ENCODE data around the gene SIM1. TPM values are rescaled to one million over a fixed set of nuclear protein-coding genes. Genes with fewer than 3 reads are reported as not detected.
"Not testable (repeated sequence)": the region's sequence is repeated elsewhere in the genome, so short reads cannot be mapped to it uniquely, and the experiment has no call there.

The SIM1 gene
- total and polyA plus RNA-seq, 4 donors: 0.36 to 1.2 (median 0.54) TPM

- peaks cover 3% of the 10 kb centered on the region for H3K27me3 ChIP-seq (ENCODE audit: control insufficient read depth, insufficient read depth, low read length)
- H3K4me3 ChIP-seq (ENCODE audit: low read depth, low read length): no peak overlapping the region
- DNase-seq (ENCODE audit: low read depth in 4 of 6, low spot score in 6 of 6): no peak
- H3K4me1 ChIP-seq (ENCODE audit: control insufficient read depth, insufficient read depth, low read length): no peaks in the 10 kb centered on the region
- WGBS (ENCODE audit: insufficient coverage): no CpG with 5 or more reads among the region's 4 CpGs
- H3K27ac ChIP-seq (ENCODE audit: low read depth, low read length): no peak overlapping the region
- H3K9me3 ChIP-seq (ENCODE audit: control insufficient read depth, insufficient read depth, low read length): no peaks in the 10 kb centered on the region
- H3K36me3 ChIP-seq (ENCODE audit: control insufficient read depth, insufficient read depth, low read length): no peaks in the 10 kb centered on the region
Observed at GRCh38 chr6:100371591-100371990, 93.1 kb downstream of the SIM1 start.

GRCh38 chr6:100370265-100370664 is 94.5 kb downstream of the SIM1 start:
- WGBS (ENCODE audit: insufficient coverage): no CpG with 5 or more reads among the region's 1 CpG
- H3K36me3 ChIP-seq (ENCODE audit: control insufficient read depth, insufficient read depth, low read length): no peaks in the 10 kb centered on the region
- H3K4me3 ChIP-seq (ENCODE audit: low read depth, low read length): no peak overlapping the region
- no peak overlapping the region for H3K27ac ChIP-seq (ENCODE audit: low read depth, low read length)
- peaks cover 3% of the 10 kb centered on the region for H3K27me3 ChIP-seq (ENCODE audit: control insufficient read depth, insufficient read depth, low read length)
- no peaks in the 10 kb centered on the region for H3K4me1 ChIP-seq (ENCODE audit: control insufficient read depth, insufficient read depth, low read length)
- no peaks in the 10 kb centered on the region for H3K9me3 ChIP-seq (ENCODE audit: control insufficient read depth, insufficient read depth, low read length)
- no peak for DNase-seq (ENCODE audit: low read depth in 4 of 6, low spot score in 6 of 6)

GRCh38 chr6:100366419-100366818 is 98.3 kb downstream of the SIM1 start:
- H3K9me3 ChIP-seq (ENCODE audit: control insufficient read depth, insufficient read depth, low read length): no peaks in the 10 kb centered on the region
- no peak overlapping the region for H3K27ac ChIP-seq (ENCODE audit: low read depth, low read length)
- H3K4me1 ChIP-seq (ENCODE audit: control insufficient read depth, insufficient read depth, low read length): no peaks in the 10 kb centered on the region
- no peak overlapping the region for H3K4me3 ChIP-seq (ENCODE audit: low read depth, low read length)
- H3K27me3 ChIP-seq (ENCODE audit: control insufficient read depth, insufficient read depth, low read length): no peaks in the 10 kb centered on the region
- no peak for DNase-seq (ENCODE audit: low read depth in 4 of 6, low spot score in 6 of 6)
- H3K36me3 ChIP-seq (ENCODE audit: control insufficient read depth, insufficient read depth, low read length): no peaks in the 10 kb centered on the region
- 100% methylated on average over 1 of the region's 5 CpGs for WGBS (ENCODE audit: insufficient coverage)

- no peak for DNase-seq (ENCODE audit: low read depth in 4 of 6, low spot score in 6 of 6)
- Histone ChIP-seq H3K4me3 (ENCODE audit: low read depth, low read length) (no peak overlapping the region), H3K27me3 (ENCODE audit: control insufficient read depth, insufficient read depth, low read length) (no peaks in the 10 kb centered on the region), H3K4me1 (ENCODE audit: control insufficient read depth, insufficient read depth, low read length) (no peaks in the 10 kb centered on the region), H3K9me3 (ENCODE audit: control insufficient read depth, insufficient read depth, low read length) (no peaks in the 10 kb centered on the region), H3K27ac (ENCODE audit: low read depth, low read length) (no peak overlapping the region), H3K36me3 (ENCODE audit: control insufficient read depth, insufficient read depth, low read length) (no peaks in the 10 kb centered on the region)
- no CpG with 5 or more reads among the region's 1 CpG for WGBS (ENCODE audit: insufficient coverage)
Observed at GRCh38 chr6:100363651-100364050, 101.1 kb downstream of the SIM1 start.

- 72% methylated on average over 27 of the region's 35 CpGs for WGBS (ENCODE audit: insufficient coverage)
- H3K4me1 ChIP-seq (ENCODE audit: control insufficient read depth, insufficient read depth, low read length); H3K36me3 ChIP-seq (ENCODE audit: control insufficient read depth, insufficient read depth, low read length); DNase-seq (ENCODE audit: low read depth in 4 of 6, low spot score in 6 of 6); H3K4me3 ChIP-seq (ENCODE audit: low read depth, low read length); H3K9me3 ChIP-seq (ENCODE audit: control insufficient read depth, insufficient read depth, low read length); H3K27ac ChIP-seq (ENCODE audit: low read depth, low read length); H3K27me3 ChIP-seq (ENCODE audit: control insufficient read depth, insufficient read depth, low read length): not testable (repeated sequence)
Observed at GRCh38 chr6:100354736-100355641, 109.7 kb downstream of the SIM1 start.

- no peaks in the 10 kb centered on the region for H3K9me3 ChIP-seq (ENCODE audit: control insufficient read depth, insufficient read depth, low read length)
- no peaks in the 10 kb centered on the region for H3K4me1 ChIP-seq (ENCODE audit: control insufficient read depth, insufficient read depth, low read length)
- H3K27me3 ChIP-seq (ENCODE audit: control insufficient read depth, insufficient read depth, low read length): no peaks in the 10 kb centered on the region
- WGBS (ENCODE audit: insufficient coverage): 91% methylated on average over 5 of the region's 8 CpGs
- no peak for DNase-seq (ENCODE audit: low read depth in 4 of 6, low spot score in 6 of 6)
- no peak overlapping the region for H3K4me3 ChIP-seq (ENCODE audit: low read depth, low read length)
- H3K27ac ChIP-seq (ENCODE audit: low read depth, low read length): no peak overlapping the region
- H3K36me3 ChIP-seq (ENCODE audit: control insufficient read depth, insufficient read depth, low read length): no peaks in the 10 kb centered on the region
Observed at GRCh38 chr6:100353276-100354015, 111.3 kb downstream of the SIM1 start.

- no peak overlapping the region for H3K27ac ChIP-seq (ENCODE audit: low read depth, low read length)
- no peaks in the 10 kb centered on the region for H3K9me3 ChIP-seq (ENCODE audit: control insufficient read depth, insufficient read depth, low read length)
- H3K27me3 ChIP-seq (ENCODE audit: control insufficient read depth, insufficient read depth, low read length): no peaks in the 10 kb centered on the region
- DNase-seq (ENCODE audit: low read depth in 4 of 6, low spot score in 6 of 6): no peak
- no peaks in the 10 kb centered on the region for H3K36me3 ChIP-seq (ENCODE audit: control insufficient read depth, insufficient read depth, low read length)
- no peak overlapping the region for H3K4me3 ChIP-seq (ENCODE audit: low read depth, low read length)
- no peaks in the 10 kb centered on the region for H3K4me1 ChIP-seq (ENCODE audit: control insufficient read depth, insufficient read depth, low read length)
Observed at GRCh38 chr6:100350139-100350538, 114.6 kb downstream of the SIM1 start.

GRCh38 chr6:100349366-100349765 is 115.4 kb downstream of the SIM1 start:
- Histone ChIP-seq H3K27ac (ENCODE audit: low read depth, low read length) (no peak overlapping the region), H3K27me3 (ENCODE audit: control insufficient read depth, insufficient read depth, low read length) (no peaks in the 10 kb centered on the region), H3K36me3 (ENCODE audit: control insufficient read depth, insufficient read depth, low read length) (no peaks in the 10 kb centered on the region), H3K9me3 (ENCODE audit: control insufficient read depth, insufficient read depth, low read length) (no peaks in the 10 kb centered on the region), H3K4me1 (ENCODE audit: control insufficient read depth, insufficient read depth, low read length) (no peaks in the 10 kb centered on the region), H3K4me3 (ENCODE audit: low read depth, low read length) (no peak overlapping the region)
- WGBS (ENCODE audit: insufficient coverage): 55% methylated on average over 3 of the region's 3 CpGs
- DNase-seq (ENCODE audit: low read depth in 4 of 6, low spot score in 6 of 6): no peak

GRCh38 chr6:100347901-100348550 is 116.7 kb downstream of the SIM1 start:
- DNase-seq (ENCODE audit: low read depth in 4 of 6, low spot score in 6 of 6): no peak
- H3K27me3 ChIP-seq (ENCODE audit: control insufficient read depth, insufficient read depth, low read length): no peaks in the 10 kb centered on the region
- WGBS (ENCODE audit: insufficient coverage): no CpG with 5 or more reads among the region's 4 CpGs
- no peak overlapping the region for H3K4me3 ChIP-seq (ENCODE audit: low read depth, low read length)
- no peaks in the 10 kb centered on the region for H3K9me3 ChIP-seq (ENCODE audit: control insufficient read depth, insufficient read depth, low read length)
- H3K27ac ChIP-seq (ENCODE audit: low read depth, low read length): no peak overlapping the region
- no peaks in the 10 kb centered on the region for H3K4me1 ChIP-seq (ENCODE audit: control insufficient read depth, insufficient read depth, low read length)
- no peaks in the 10 kb centered on the region for H3K36me3 ChIP-seq (ENCODE audit: control insufficient read depth, insufficient read depth, low read length)

Data from spinal cord (tissue), 10 donors.